ENCODE data around the gene UCK2.
A peak's percentile ranks its signal among the peaks of the same experiment; 100 is the strongest.

UCK2 gene

DNA sequence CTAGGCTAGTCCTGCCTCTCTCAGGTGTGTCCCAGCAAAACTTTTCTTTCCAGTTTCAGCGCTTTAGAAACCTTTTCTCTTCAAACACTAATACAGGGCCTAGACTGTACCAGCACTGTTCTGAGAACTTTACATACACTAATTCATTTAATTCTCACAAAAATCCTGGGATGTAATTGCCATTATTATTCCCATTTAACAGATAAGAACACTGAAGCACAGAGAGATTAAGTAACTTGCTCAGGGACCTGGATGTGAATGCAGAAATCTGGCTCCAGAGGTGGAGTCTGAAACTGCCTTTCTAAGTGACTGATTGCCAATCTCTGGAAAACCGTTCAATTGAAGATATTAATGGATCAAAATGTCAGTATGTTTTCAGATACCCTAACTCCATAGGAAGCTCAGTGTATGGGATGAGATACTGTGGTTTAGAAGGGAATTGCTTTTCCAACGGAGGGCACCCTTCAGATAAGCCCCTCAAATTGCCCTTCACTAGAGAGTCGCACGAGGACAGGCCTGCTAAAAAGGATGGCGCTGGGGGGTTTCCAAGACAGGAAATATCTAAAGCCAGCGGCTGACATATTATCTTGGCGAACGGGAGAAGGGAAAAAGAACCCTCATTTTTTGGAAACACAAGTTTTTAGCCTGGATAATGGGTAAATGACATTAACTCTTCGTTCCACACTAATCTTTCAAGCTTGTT, 698 bp upstream of the UCK2 start:
- Mint-ChIP-seq H3K4me1 (peaks cover 13% of the 10 kb centered on the region), H3K27ac (peak overlapping the region; percentile 53), H3K4me3 (peak overlapping the region; percentile 86), H3K9me3 (peaks cover 2% of the 10 kb centered on the region), H3K27me3 (no peaks in the 10 kb centered on the region), H3K36me3 (no peaks in the 10 kb centered on the region)
- ATAC-seq (ENCODE audit: low read depth) (no peak), DNase-seq (ENCODE audit: low spot score in 2 of 2) (no peak)

DNA sequence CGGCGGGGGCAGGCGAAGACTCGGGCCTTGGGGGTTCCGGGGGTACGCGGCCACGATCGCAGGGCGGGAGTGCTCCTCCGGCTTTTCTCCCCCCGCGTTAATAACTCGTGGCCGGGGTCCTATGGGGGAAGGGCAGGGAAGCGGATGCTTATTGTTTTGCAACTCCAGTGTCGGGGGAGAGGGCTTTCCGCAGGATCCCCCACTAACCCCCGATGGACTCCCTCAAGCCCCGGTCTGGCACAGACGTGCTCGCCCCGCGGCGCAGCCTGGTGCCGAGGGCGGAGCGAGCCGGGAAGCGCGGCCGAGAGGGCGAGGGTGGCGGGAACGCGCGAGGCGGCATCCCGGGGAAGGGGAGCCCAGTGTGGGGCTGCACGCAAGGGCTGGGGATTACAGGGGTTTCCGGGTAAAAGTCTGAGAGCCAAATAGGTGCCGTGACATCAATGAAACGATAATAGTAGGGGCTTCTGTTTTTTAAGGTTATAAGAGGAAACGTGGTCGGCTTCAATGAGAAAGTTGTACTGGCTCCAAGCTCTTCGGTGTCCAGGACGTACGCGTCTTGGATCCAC, 772 bp downstream of the UCK2 start:
- Mint-ChIP-seq H3K36me3 (no peaks in the 10 kb centered on the region), H3K9me3 (peaks cover 2% of the 10 kb centered on the region), H3K4me3 (peak overlapping the region; percentile 91), H3K4me1 (peaks cover 14% of the 10 kb centered on the region), H3K27me3 (no peaks in the 10 kb centered on the region), H3K27ac (peak overlapping the region; percentile 90)
- DNase-seq (ENCODE audit: low spot score in 2 of 2) (peak; percentile 41 to 72), ATAC-seq (ENCODE audit: low read depth) (peak; percentile 59)

DNA sequence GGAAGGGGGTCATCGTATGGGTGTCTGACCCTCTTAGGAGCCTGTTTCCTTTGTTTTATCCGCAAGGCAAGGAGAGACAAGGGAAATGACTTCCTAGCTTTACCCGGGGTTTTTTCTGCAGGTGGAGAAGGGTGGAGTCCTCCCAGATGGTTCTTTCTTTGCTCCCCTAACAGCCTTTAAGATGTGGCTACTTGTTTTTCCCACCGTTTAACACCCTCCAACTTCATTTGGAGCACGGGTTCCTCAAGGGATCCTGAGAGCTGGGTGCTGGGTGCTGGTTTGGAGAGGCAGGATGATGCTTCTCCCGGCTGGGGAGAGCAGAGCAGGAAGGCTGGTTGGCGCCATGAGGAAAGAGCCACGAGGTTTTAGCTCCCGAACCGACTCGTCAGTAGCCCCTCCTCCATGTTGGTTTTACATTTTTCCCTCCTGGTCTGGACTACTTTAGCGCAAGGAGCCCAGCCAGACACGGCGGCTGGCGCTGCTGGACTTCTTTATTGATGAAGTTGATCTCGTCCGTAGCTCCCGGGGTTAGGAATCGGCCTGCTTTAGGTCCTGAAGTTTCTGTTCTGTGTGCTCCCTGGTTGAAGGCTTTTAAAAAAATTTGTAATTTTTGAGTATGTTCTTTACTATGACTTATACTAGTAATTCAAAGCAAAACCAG, 1.4 kb downstream of the UCK2 start:
- H3K9me3 Mint-ChIP-seq, result peaks cover 2% of the 10 kb centered on the region
- peak overlapping the region; percentile 90 for H3K27ac Mint-ChIP-seq
- H3K4me1 Mint-ChIP-seq, result peaks cover 17% of the 10 kb centered on the region
- peak; percentile 0 for ATAC-seq (ENCODE audit: low read depth)
- peak overlapping the region; percentile 91 for H3K4me3 Mint-ChIP-seq
- no peaks in the 10 kb centered on the region for H3K36me3 Mint-ChIP-seq
- no peaks in the 10 kb centered on the region for H3K27me3 Mint-ChIP-seq
- DNase-seq (ENCODE audit: low spot score in 2 of 2), result no peak

DNA sequence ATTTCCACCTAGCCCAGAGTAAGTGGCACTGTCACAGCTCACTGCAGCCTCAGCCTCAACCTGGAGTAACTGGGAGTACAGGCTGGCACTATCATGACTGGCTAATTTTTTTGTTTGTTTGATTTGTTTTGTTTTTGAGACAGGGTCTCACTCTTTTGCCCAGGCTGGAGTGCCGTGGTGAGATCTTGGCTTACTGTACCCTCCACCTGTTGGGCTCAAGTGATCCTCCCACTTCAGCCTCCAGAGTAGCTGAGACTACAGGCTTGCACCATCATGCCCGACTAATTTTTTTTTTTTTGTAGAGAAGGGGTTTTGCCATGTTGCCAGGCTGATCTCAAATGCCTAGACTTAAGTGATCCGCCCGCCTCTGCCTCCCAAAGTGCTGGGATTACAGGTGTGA, 2.5 kb downstream of the UCK2 start:
- Mint-ChIP-seq H3K36me3 (no peaks in the 10 kb centered on the region), H3K4me1 (peaks cover 19% of the 10 kb centered on the region), H3K27ac (peak overlapping the region; percentile 90), H3K27me3 (no peaks in the 10 kb centered on the region), H3K9me3 (peaks cover 2% of the 10 kb centered on the region), H3K4me3 (peak overlapping the region; percentile 39)
- ATAC-seq (ENCODE audit: low read depth), result no peak
- DNase-seq (ENCODE audit: low spot score in 2 of 2), result no peak

DNA sequence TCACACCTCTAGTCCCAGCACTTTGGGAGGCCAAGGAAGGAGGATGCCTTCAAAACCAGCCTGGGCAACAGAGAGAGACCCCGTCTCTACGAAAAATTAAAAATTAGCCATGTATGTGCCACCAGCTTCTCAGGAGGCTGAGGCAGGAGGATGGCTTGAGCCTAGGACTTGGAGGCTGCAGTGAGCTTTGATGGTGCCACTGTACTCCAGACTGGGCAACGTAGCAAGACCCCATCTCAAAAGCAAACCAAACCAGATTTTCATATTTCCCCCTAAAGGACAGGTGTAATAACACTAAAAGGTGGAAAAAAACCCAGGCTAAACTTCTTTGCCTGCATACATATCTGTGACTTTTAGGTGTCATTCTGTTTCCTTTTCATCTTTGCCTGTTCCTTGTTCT, 3.7 kb downstream of the UCK2 start:
- Mint-ChIP-seq H3K4me3 (no peak overlapping the region), H3K27me3 (no peaks in the 10 kb centered on the region), H3K9me3 (peaks cover 2% of the 10 kb centered on the region), H3K36me3 (no peaks in the 10 kb centered on the region), H3K4me1 (peaks cover 19% of the 10 kb centered on the region), H3K27ac (no peak overlapping the region)
- DNase-seq (ENCODE audit: low spot score in 2 of 2), result no peak
- no peak for ATAC-seq (ENCODE audit: low read depth)

DNA sequence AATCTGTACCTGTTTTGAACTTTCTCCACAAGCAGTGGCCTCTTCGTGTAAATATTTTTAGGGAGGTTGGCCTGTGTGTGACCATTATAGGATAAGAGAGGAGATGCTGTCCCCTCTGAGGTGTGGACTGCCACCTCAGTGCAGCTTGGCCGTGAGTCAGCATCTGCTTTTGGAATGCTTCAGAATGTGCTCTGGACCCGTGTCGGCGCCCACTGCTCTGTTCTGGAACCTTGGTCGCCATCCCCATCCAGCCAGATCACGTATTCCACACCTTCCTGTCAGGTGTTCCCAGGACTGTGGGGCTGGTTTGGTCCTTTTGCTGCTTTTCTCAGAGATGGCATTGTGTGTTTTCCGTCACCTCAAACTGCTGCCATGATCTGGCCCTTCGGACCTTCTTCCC, 5.5 kb downstream of the UCK2 start:
- ATAC-seq (ENCODE audit: low read depth) (no peak), DNase-seq (ENCODE audit: low spot score in 2 of 2) (no peak)
- no peaks in the 10 kb centered on the region for H3K27me3 Mint-ChIP-seq
- peaks cover 2% of the 10 kb centered on the region for H3K9me3 Mint-ChIP-seq
- peaks cover 25% of the 10 kb centered on the region for H3K4me1 Mint-ChIP-seq
- no peak overlapping the region for H3K4me3 Mint-ChIP-seq
- H3K27ac Mint-ChIP-seq, result no peak overlapping the region
- H3K36me3 Mint-ChIP-seq, result no peaks in the 10 kb centered on the region

DNA sequence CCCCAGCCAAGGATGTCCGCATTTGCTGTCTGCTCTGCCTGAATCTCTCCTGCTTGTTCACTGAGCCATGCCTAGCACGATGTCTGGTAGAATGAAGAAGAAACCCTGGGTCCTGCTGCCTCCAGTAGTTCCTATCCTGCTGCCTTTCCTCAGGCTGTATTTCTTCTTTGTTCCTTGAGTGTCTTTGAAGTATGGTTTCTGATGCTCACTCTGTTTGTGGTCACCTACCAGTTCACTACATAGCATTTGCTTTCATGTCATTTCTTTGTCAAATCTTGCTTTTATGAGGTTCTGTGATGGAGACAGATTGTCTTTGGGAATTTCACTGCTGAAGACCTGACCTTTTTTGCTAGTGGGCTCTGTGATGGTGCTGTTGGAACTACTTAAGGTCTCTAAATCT, 5.9 kb downstream of the UCK2 start:
- DNase-seq (ENCODE audit: low spot score in 2 of 2), result no peak
- Mint-ChIP-seq H3K4me3 (no peak overlapping the region), H3K36me3 (peaks cover 3% of the 10 kb centered on the region), H3K4me1 (peaks cover 29% of the 10 kb centered on the region), H3K9me3 (peaks cover 2% of the 10 kb centered on the region), H3K27me3 (no peaks in the 10 kb centered on the region), H3K27ac (no peak overlapping the region)
- ATAC-seq (ENCODE audit: low read depth), result no peak

DNA sequence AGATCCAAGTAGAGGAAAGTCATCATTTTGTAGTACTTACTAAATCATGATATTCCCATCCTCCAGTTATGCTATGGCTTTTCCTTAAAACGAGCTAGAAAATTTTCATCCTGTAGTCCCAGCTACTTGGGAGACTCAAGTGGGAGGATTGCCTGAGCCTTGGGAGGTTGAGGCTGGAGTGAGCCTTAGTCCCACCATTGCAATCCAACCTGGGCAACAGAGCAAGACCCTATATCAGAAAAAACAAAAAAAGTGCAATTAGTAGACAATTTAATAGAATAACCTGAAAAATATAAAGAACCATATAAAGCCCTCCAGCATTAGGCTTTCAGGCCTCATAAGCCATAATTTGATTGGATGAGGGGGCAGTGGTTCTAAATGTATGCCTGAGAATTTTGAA, 6.8 kb downstream of the UCK2 start:
- ATAC-seq (ENCODE audit: low read depth), result no peak
- Mint-ChIP-seq H3K9me3 (peaks cover 2% of the 10 kb centered on the region), H3K4me3 (no peak overlapping the region), H3K4me1 (peaks cover 20% of the 10 kb centered on the region), H3K36me3 (peaks cover 3% of the 10 kb centered on the region), H3K27ac (no peak overlapping the region), H3K27me3 (no peaks in the 10 kb centered on the region)
- no peak for DNase-seq (ENCODE audit: low spot score in 2 of 2)

DNA sequence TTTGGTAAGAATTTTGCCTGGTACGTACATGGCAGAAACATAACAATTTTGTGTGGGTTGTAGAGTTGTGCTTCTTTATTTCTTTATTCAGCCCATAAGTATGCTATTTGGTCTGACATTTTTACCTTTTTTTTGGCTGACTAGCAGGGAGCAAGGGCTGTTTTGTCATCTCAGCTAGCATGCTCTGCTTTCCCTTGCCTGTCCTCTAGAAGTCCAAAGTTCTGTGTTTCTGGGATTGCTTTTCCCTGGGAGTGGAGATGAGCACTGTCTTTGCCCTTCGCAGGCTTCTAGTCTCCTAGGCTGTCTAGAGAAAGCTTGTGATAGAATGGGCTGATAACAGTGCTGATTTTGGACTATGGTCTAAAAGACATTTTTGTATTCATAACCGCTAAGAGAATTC, 7.5 kb downstream of the UCK2 start:
- Mint-ChIP-seq H3K27me3 (no peaks in the 10 kb centered on the region), H3K36me3 (peaks cover 3% of the 10 kb centered on the region), H3K4me3 (no peak overlapping the region), H3K4me1 (peaks cover 16% of the 10 kb centered on the region), H3K27ac (no peak overlapping the region), H3K9me3 (peaks cover 2% of the 10 kb centered on the region)
- ATAC-seq (ENCODE audit: low read depth), result no peak
- no peak for DNase-seq (ENCODE audit: low spot score in 2 of 2)

DNA sequence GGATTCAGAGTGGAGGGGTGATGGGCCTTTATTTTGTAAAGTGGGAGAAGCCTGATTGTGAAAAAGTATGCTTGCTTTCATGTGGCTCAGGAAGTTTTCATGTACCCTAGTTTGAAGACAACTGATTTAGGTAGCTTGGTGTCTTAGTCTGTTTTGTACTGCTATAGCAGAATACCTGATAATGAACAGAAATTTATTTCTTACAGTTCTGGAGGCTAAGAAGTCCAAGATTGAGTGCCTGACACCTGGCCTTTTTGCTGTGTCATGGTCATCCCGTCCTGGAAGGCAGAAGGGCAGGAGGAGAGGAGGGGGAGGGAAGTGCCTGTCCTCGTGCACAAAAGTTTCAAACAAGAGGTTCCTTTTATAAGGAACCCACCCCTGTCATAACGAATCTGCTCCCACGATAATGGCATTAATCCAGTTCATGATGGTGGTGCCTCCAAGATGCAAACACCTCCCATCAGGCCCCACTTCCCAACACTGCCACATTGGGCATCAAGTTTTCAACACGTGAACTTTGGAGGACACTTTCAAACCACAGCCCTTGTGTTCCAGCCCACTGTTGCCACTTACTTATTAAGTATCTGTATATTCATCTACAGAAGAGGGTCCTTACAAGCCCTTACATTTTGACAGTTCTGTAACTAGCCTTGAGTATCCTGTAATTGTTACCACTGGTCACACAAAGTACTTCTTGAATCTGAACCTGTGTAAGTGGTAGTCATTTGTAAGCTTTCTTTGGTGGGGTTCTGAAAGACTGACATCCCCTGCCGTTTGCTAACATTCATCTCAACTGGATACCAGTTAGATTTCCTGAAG, 9.5 kb downstream of the UCK2 start:
- ATAC-seq (ENCODE audit: low read depth), result no peak
- Mint-ChIP-seq H3K27ac (no peak overlapping the region), H3K36me3 (peaks cover 3% of the 10 kb centered on the region), H3K4me3 (no peak overlapping the region), H3K9me3 (no peaks in the 10 kb centered on the region), H3K27me3 (no peaks in the 10 kb centered on the region), H3K4me1 (peaks cover 21% of the 10 kb centered on the region)
- no peak for DNase-seq (ENCODE audit: low spot score in 2 of 2)

DNA sequence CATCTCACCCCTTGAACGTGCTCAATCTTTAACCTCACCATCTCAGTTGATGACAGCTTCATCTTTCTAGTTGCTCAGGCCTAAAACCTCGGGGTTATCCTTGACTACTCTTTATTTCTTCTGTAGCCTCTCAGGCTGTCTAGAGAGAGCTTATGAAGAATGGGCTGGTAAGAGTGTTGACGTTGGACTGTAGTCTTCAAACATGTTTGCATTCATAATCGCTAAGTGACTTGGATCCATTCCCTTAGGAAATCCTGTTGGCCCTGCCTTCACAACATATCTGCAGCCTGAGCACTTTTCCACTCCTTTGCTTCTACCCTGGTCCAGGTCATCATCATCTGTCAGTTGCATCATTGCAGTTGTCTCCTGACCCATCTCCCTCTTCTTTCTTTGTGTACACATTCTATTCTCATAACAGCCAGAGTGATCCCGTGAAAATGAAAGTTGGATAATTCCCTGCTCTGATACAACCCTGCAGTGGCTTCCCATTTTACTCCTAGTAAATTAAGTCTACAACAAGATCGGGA, 10.5 kb downstream of the UCK2 start:
- Mint-ChIP-seq H3K27me3 (no peaks in the 10 kb centered on the region), H3K9me3 (no peaks in the 10 kb centered on the region), H3K4me1 (peaks cover 30% of the 10 kb centered on the region), H3K4me3 (no peak overlapping the region), H3K27ac (no peak overlapping the region), H3K36me3 (peaks cover 3% of the 10 kb centered on the region)
- DNase-seq (ENCODE audit: low spot score in 2 of 2), result no peak
- no peak for ATAC-seq (ENCODE audit: low read depth)

DNA sequence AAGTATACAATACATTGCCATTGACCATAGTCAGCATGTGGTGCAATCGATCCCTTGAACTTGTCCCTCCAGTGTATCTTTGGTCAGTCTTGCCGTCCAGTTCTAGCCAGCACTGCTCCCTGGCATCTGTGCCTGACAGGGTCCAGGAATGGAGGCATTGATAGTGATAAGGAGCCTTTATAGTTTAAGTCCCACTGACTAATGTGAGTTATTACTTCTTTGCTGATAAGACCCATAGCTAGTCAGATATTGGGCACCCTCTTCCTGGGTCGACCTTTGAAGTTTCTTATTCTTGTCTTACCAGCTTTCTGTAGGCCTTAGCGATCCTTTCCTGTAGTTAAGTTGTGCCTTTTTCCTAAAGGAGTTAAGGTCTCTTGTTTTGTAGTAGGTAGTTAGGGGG, 13.0 kb downstream of the UCK2 start:
- H3K4me1 Mint-ChIP-seq, result peaks cover 26% of the 10 kb centered on the region
- DNase-seq (ENCODE audit: low spot score in 2 of 2) (no peak), ATAC-seq (ENCODE audit: low read depth) (no peak)
- H3K9me3 Mint-ChIP-seq, result no peaks in the 10 kb centered on the region
- H3K27ac Mint-ChIP-seq, result no peak overlapping the region
- no peaks in the 10 kb centered on the region for H3K27me3 Mint-ChIP-seq
- H3K4me3 Mint-ChIP-seq, result no peak overlapping the region
- peaks cover 3% of the 10 kb centered on the region for H3K36me3 Mint-ChIP-seq

DNA sequence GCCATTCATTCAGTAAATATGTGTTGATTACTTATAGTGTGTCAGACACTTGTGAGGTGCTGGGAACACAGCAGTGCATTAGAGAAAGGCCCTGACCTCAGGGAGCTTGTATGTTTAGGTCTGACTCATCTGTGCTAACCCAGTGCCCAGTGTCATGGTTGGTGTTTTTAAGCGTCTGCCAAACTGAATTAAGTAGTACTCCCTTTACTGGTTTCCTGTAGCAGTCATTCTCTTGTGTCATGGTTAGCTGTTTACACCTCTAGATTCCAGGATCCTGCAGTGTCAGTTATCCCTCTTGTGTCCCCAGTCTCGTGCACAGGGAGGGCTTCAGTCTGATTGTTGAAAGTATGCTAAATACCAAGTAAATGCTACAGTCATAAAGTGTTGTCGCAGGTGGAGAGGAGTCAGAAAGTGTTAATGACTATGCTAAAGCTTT, 14.2 kb downstream of the UCK2 start:
- H3K27ac Mint-ChIP-seq, result no peak overlapping the region

More for the DNA sequence above, 14.2 kb downstream of the UCK2 start:
- no peak overlapping the region for H3K4me3 Mint-ChIP-seq
- peaks cover 28% of the 10 kb centered on the region for H3K4me1 Mint-ChIP-seq
- peaks cover 3% of the 10 kb centered on the region for H3K36me3 Mint-ChIP-seq
- ATAC-seq (ENCODE audit: low read depth), result no peak
- H3K9me3 Mint-ChIP-seq, result no peaks in the 10 kb centered on the region
- DNase-seq (ENCODE audit: low spot score in 2 of 2), result no peak
- H3K27me3 Mint-ChIP-seq, result no peaks in the 10 kb centered on the region
